ENCODE data around the gene MILR1. TPM values are rescaled to one million over a fixed set of nuclear protein-coding genes. Genes with fewer than 3 reads are reported as not detected.

MILR1 gene
- total and polyA plus RNA-seq, 2 experiments from 2014 or later = not detected

GRCh38 chr17:64498308-64499203 is 49.6 kb downstream of the MILR1 start:
- no peaks in the 10 kb centered on the region for H3K27me3 ChIP-seq
- H3K4me1 ChIP-seq (ENCODE audit: low read depth) = peaks cover 11% of the 10 kb centered on the region
- TF ChIP-seq, protein P1, sequence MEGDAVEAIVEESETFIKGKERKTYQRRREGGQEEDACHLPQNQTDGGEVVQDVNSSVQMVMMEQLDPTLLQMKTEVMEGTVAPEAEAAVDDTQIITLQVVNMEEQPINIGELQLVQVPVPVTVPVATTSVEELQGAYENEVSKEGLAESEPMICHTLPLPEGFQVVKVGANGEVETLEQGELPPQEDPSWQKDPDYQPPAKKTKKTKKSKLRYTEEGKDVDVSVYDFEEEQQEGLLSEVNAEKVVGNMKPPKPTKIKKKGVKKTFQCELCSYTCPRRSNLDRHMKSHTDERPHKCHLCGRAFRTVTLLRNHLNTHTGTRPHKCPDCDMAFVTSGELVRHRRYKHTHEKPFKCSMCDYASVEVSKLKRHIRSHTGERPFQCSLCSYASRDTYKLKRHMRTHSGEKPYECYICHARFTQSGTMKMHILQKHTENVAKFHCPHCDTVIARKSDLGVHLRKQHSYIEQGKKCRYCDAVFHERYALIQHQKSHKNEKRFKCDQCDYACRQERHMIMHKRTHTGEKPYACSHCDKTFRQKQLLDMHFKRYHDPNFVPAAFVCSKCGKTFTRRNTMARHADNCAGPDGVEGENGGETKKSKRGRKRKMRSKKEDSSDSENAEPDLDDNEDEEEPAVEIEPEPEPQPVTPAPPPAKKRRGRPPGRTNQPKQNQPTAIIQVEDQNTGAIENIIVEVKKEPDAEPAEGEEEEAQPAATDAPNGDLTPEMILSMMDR (IDR thresholded peaks at IDR 0.05; ENCODE audit: low read depth, low read length) = no peak
- H3K27ac ChIP-seq = peak overlapping the region; percentile 86
- H3K4me3 ChIP-seq = no peak overlapping the region
- no peaks in the 10 kb centered on the region for H3K9me3 ChIP-seq (ENCODE audit: low read depth)
- DNase-seq (ENCODE audit: low read depth in 1 of 2, low spot score in 1 of 2) = peak in 1 of 2 donors; percentile 9
- peaks cover 55% of the 10 kb centered on the region for H3K36me3 ChIP-seq

DNA sequence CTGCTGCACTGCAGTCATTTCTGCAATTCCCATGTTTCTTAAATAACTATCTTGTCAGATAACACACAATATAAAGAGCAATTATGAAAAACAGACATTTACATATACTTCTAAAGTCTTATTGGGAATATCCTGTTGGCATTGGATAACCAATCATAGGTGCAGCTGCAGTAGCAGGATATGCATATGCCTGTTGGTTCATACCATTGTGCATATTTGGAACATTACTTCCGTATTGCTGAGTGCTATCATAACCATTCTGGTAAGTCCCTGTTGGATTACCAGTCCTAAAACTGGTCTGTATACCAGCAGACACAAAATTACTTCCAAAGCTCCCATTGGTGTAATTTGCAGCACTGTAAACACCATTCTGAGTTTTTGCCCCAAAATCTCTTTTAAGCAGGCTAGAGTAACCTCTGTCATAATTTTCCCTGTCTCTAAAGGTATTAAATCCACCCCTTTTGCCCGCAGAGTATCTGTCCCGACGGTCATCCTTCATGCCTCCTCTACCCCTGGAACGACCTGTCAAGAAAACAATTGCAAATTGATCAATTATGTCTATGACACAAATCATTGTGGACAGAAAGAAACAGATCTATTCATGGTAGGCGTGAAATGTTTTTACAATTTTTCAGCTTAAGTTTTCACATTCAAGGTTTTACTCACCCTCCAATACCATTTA is 51.0 kb downstream of the MILR1 start:
- Histone ChIP-seq H3K4me3 (no peak overlapping the region), H3K4me1 (ENCODE audit: low read depth) (peaks cover 15% of the 10 kb centered on the region), H3K9me3 (ENCODE audit: low read depth) (no peaks in the 10 kb centered on the region), H3K27me3 (no peaks in the 10 kb centered on the region), H3K27ac (no peak overlapping the region), H3K36me3 (peaks cover 63% of the 10 kb centered on the region)
- TF ChIP-seq, protein P1 (IDR thresholded peaks at IDR 0.05; ENCODE audit: low read depth, low read length) = no peak
- peak in 1 of 2 donors; percentile 16 for DNase-seq (ENCODE audit: low read depth in 1 of 2, low spot score in 1 of 2)

DNA sequence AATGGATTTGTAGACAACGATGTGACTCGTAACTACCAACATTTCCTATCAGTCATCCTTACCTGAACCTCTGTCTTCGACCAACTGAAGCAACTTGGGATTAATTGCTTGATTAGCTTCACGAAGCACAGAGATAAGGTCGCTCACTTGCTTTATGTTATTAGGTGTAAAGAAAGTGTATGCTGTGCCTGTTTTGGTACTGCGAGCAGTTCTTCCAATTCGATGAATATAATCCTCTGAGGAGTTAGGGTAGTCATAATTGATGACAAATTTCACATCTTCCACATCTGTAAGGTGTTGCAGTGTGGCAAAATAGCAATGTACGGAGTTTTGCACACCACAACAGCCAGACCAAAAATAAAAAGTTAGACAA is 51.6 kb downstream of the MILR1 start:
- TF ChIP-seq, protein P1 (IDR thresholded peaks at IDR 0.05; ENCODE audit: low read depth, low read length) = no peak
- no peak overlapping the region for H3K4me3 ChIP-seq
- H3K36me3 ChIP-seq = peaks cover 63% of the 10 kb centered on the region
- H3K9me3 ChIP-seq (ENCODE audit: low read depth) = no peaks in the 10 kb centered on the region
- H3K27ac ChIP-seq = no peak overlapping the region
- no peaks in the 10 kb centered on the region for H3K27me3 ChIP-seq
- DNase-seq (ENCODE audit: low read depth in 1 of 2, low spot score in 1 of 2) = peak in 1 of 2 donors; percentile 10
- peaks cover 11% of the 10 kb centered on the region for H3K4me1 ChIP-seq (ENCODE audit: low read depth)

- peak overlapping the region; percentile 21 for H3K27ac ChIP-seq
- H3K9me3 ChIP-seq (ENCODE audit: low read depth) = no peaks in the 10 kb centered on the region
- no peak overlapping the region for H3K4me3 ChIP-seq
- H3K36me3 ChIP-seq = peaks cover 63% of the 10 kb centered on the region
- DNase-seq (ENCODE audit: low read depth in 1 of 2, low spot score in 1 of 2) = peak in 1 of 2 donors; percentile 19
- H3K4me1 ChIP-seq (ENCODE audit: low read depth) = peaks cover 5% of the 10 kb centered on the region
- H3K27me3 ChIP-seq = no peaks in the 10 kb centered on the region
- TF ChIP-seq, protein P1 (IDR thresholded peaks at IDR 0.05; ENCODE audit: low read depth, low read length) = no peak
Measured at GRCh38 chr17:64500862-64501765, 52.2 kb downstream of the MILR1 start.

- TF ChIP-seq, protein P1 (IDR thresholded peaks at IDR 0.05; ENCODE audit: low read depth, low read length) = no peak
- no peak overlapping the region for H3K4me3 ChIP-seq
- H3K27me3 ChIP-seq = no peaks in the 10 kb centered on the region
- no peak for DNase-seq (ENCODE audit: low read depth in 1 of 2, low spot score in 1 of 2)
- peaks cover 63% of the 10 kb centered on the region for H3K36me3 ChIP-seq
- peaks cover 5% of the 10 kb centered on the region for H3K4me1 ChIP-seq (ENCODE audit: low read depth)
- H3K27ac ChIP-seq = peak overlapping the region; percentile 8
- H3K9me3 ChIP-seq (ENCODE audit: low read depth) = no peaks in the 10 kb centered on the region
Measured at GRCh38 chr17:64502021-64502420, 53.1 kb downstream of the MILR1 start.

Measured in cardiac muscle cell (in vitro differentiated cells and primary cell).